Cortex of kidney (tissue), 1 donor: ENCODE data around the gene FBXO8.
"Not testable (repeated sequence)": the region's sequence is repeated elsewhere in the genome, so short reads cannot be mapped to it uniquely, and the experiment has no call there.

Source experiments
- DNase-seq: peaks from one replicate; lab custom pipeline; 2025; lab: John Stamatoyannopoulos, UW

The FBXO8 gene

GRCh38 chr4:174282836-174283506 is 496 bp downstream of the FBXO8 start:
- DNase-seq, result no peak

- no peak for DNase-seq
These were observed 1.6 kb downstream of the FBXO8 start for GRCh38 chr4:174281901-174282300.

GRCh38 chr4:174281182-174281737 is 2.2 kb downstream of the FBXO8 start:
- DNase-seq, result no peak

- no peak for DNase-seq
These were observed 3.9 kb downstream of the FBXO8 start for GRCh38 chr4:174279433-174280155.

GRCh38 chr4:174278467-174278866 is 5.0 kb downstream of the FBXO8 start:
- no peak for DNase-seq

GRCh38 chr4:174277433-174277832 is 6.0 kb downstream of the FBXO8 start:
- no peak for DNase-seq

GRCh38 chr4:174275101-174275500 is 8.4 kb downstream of the FBXO8 start:
- DNase-seq, result no peak

- no peak for DNase-seq
These were observed 9.0 kb downstream of the FBXO8 start for GRCh38 chr4:174274436-174274835.

GRCh38 chr4:174273930-174274329 is 9.5 kb downstream of the FBXO8 start:
- DNase-seq, result no peak

GRCh38 chr4:174266416-174266815 is 17.1 kb downstream of the FBXO8 start:
- DNase-seq, result no peak

GRCh38 chr4:174265916-174266315 is 17.6 kb downstream of the FBXO8 start:
- DNase-seq, result no peak

GRCh38 chr4:174263445-174263736 is 20.1 kb downstream of the FBXO8 start:
- no peak for DNase-seq

- DNase-seq, result no peak
These were observed 20.6 kb downstream of the FBXO8 start for GRCh38 chr4:174262624-174263444.

- DNase-seq, result not testable (repeated sequence)
These were observed 22.0 kb downstream of the FBXO8 start for GRCh38 chr4:174261432-174261831.

GRCh38 chr4:174260099-174260498 is 23.4 kb downstream of the FBXO8 start:
- no peak for DNase-seq

- DNase-seq, result no peak
These were observed 23.9 kb downstream of the FBXO8 start for GRCh38 chr4:174259580-174259979.

GRCh38 chr4:174256277-174256713 is 27.2 kb downstream of the FBXO8 start:
- DNase-seq, result no peak

- no peak for DNase-seq
These were observed 27.7 kb downstream of the FBXO8 start for GRCh38 chr4:174255786-174256185.

GRCh38 chr4:174255374-174255773 is 28.1 kb downstream of the FBXO8 start:
- DNase-seq, result no peak

GRCh38 chr4:174254613-174255012 is 28.9 kb downstream of the FBXO8 start:
- no peak for DNase-seq

GRCh38 chr4:174252412-174252811 is 31.1 kb downstream of the FBXO8 start:
- no peak for DNase-seq

GRCh38 chr4:174248407-174248806 is 35.1 kb downstream of the FBXO8 start:
- no peak for DNase-seq

GRCh38 chr4:174245714-174246113 is 37.8 kb downstream of the FBXO8 start:
- no peak for DNase-seq
